SK-N-SH treated with all-trans-retinoic acid at 6 μM for 48 hours (cell line): Measurements from ENCODE around the gene MANSC4.
A peak's percentile ranks its signal among the peaks of the same experiment; 100 is the strongest.
"Not testable (repeated sequence)": the region's sequence is repeated elsewhere in the genome, so short reads cannot be mapped to it uniquely, and the experiment has no call there.

Experiments used
- ATAC-seq: fragments of 200-7000 bp; cut with Tn5 transposase; 3 replicates; pipeline ENCODE4 v1.9.1; 2020; ENCODE audit warnings: mild to moderate bottlenecking, moderate library complexity
- ARNTL ChIP-seq: fragments of 450-650 bp; formaldehyde crosslinking; IDR thresholded peaks from 2 replicates; pipeline ENCODE4 v1.5.0; 2020; ENCODE audit warnings: low read depth, mild to moderate bottlenecking, moderate library complexity, borderline replicate concordance
- BACH2 ChIP-seq: fragments of 250-450 bp; sonication (Bioruptor Pico); IDR thresholded peaks from 2 replicates; pipeline ENCODE4 v1.9.0; 2021; ENCODE audit warnings: mild to moderate bottlenecking, borderline replicate concordance
- CSDC2 ChIP-seq: fragments of 250-450 bp; sonication (Bioruptor Pico); IDR thresholded peaks from 2 replicates; pipeline ENCODE4 v1.5.0; 2020; ENCODE audit warnings: mild to moderate bottlenecking, moderate library complexity
- GLIS3 ChIP-seq: fragments of 250-450 bp; sonication (Bioruptor Pico); IDR thresholded peaks from 2 replicates; pipeline ENCODE4 v1.5.0; 2020; ENCODE audit warnings: mild to moderate bottlenecking, moderate library complexity
- ISL1 ChIP-seq: fragments of 250-450 bp; sonication (Bioruptor Pico); IDR thresholded peaks from 2 replicates; pipeline ENCODE4 v2.1.2; 2022; ENCODE audit warnings: mild to moderate bottlenecking, moderate library complexity
- OSR1 ChIP-seq: fragments of 250-450 bp; sonication (Bioruptor Pico); IDR thresholded peaks from 2 replicates; pipeline ENCODE4 v1.8.0; 2022; ENCODE audit warnings: moderate library complexity, mild to moderate bottlenecking, inconsistent platforms
- PPARA ChIP-seq: fragments of 250-450 bp; sonication (Bioruptor Pico); IDR thresholded peaks from 2 replicates; pipeline ENCODE4 v1.5.0; 2020; ENCODE audit warnings: mild to moderate bottlenecking, borderline replicate concordance
- RARB ChIP-seq: fragments of 250-450 bp; sonication (Bioruptor Pico); IDR thresholded peaks from 2 replicates; pipeline ENCODE4 v1.8.0; 2021; ENCODE audit warnings: mild to moderate bottlenecking, moderate library complexity
- SNAI2 ChIP-seq: fragments of 250-450 bp; sonication (Bioruptor Pico); IDR thresholded peaks from 2 replicates; pipeline ENCODE4 v1.5.0; 2020; ENCODE audit warnings: mild to moderate bottlenecking, moderate library complexity
- TCF4 ChIP-seq: fragments of 250-450 bp; sonication (Bioruptor Pico); IDR thresholded peaks from 2 replicates; pipeline ENCODE4 v1.8.0; 2021; ENCODE audit warnings: mild to moderate bottlenecking, moderate library complexity, borderline replicate concordance
- TOX ChIP-seq: fragments of 250-450 bp; sonication (Bioruptor Pico); IDR thresholded peaks from 2 replicates; pipeline ENCODE4 v1.8.0; 2021; ENCODE audit warnings: mild to moderate bottlenecking, moderate library complexity, borderline replicate concordance
- ZC3H10 ChIP-seq: fragments of 250-450 bp; sonication (Bioruptor Pico); IDR thresholded peaks from 2 replicates; pipeline ENCODE4 v1.5.1; 2021; ENCODE audit warnings: mild to moderate bottlenecking, moderate library complexity
- ZFP3 ChIP-seq: fragments of 250-450 bp; sonication (Bioruptor Pico); IDR thresholded peaks from 2 replicates; pipeline ENCODE4 v1.5.0; 2020; ENCODE audit warnings: mild to moderate bottlenecking, moderate library complexity
- ZFP30 ChIP-seq: fragments of 450-650 bp; formaldehyde crosslinking; IDR thresholded peaks from 2 replicates; pipeline ENCODE4 v1.5.0; 2022; ENCODE audit warnings: mild to moderate bottlenecking, moderate library complexity
- ZNF565 ChIP-seq: fragments of 450-650 bp; formaldehyde crosslinking; conservative IDR thresholded peaks from 2 replicates; pipeline ENCODE4 v1.5.0; 2020; ENCODE audit warnings: low read depth, mild to moderate bottlenecking, moderate library complexity
- ZNF8 ChIP-seq: fragments of 450-650 bp; formaldehyde crosslinking; IDR thresholded peaks from 2 replicates; pipeline ENCODE4 v1.5.0; 2020; ENCODE audit warnings: mild to moderate bottlenecking, moderate library complexity
- TF ChIP-seq, protein P1 (sequence below): fragments of 250-450 bp; sonication (Bioruptor Pico); IDR thresholded peaks from 2 replicates; pipeline ENCODE4 v1.8.0; 2021; ENCODE audit warnings: low read depth, mild to moderate bottlenecking, moderate library complexity, borderline replicate concordance
- TF ChIP-seq, protein P2 (sequence below): fragments of 250-450 bp; sonication (Bioruptor Pico); IDR thresholded peaks from 2 replicates; pipeline ENCODE4 v1.5.1; 2021; ENCODE audit warnings: mild to moderate bottlenecking, moderate library complexity
- TF ChIP-seq, protein P3 (sequence below): fragments of 250-450 bp; sonication (Bioruptor Pico); IDR thresholded peaks from 2 replicates; pipeline ENCODE4 v1.5.0; 2020; ENCODE audit warnings: mild to moderate bottlenecking, moderate library complexity
- TF ChIP-seq, protein P4 (sequence below): fragments of 250-450 bp; sonication (Bioruptor Pico); IDR thresholded peaks from 2 replicates; pipeline ENCODE4 v1.8.0; 2020; ENCODE audit warnings: mild to moderate bottlenecking, moderate library complexity, borderline replicate concordance

The MANSC4 gene

DNA sequence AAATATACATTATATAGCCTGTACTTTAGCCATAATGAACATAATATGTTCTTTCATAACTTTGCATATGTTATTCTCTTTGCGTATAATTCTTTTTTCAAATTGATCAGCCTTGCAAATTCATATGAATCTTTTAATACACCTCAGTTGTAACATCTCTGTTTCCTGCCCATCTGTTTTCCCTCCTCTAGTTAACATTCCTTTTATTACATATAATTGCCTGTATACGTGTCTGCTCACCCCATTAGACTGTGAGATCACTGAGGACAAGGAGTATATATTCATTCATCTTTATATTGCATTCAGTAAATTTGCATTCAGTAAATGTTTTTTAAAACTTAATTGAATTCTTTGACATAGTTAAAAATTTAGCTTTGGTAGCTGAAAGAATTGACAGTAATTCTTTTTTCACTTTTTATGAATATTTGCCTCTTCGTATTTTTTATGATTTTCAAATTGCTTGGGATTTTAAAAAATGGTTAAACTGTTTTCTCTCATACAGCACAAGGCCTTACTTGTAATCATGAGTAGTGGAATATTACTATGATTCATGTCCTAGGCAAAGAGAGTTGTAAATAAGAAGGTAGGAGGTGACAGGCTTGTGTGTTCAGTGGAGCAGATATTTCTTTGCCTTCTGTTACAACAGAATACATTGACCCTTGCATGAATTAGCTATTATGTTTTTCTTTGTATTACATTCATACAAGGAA, 32.8 kb downstream of the MANSC4 start:
- TF ChIP-seq CSDC2 (CRISPR knock-in tag) (no peak), ZNF565 (CRISPR knock-in tag) (no peak), ZC3H10 (CRISPR knock-in tag) (no peak), ARNTL (CRISPR knock-in tag) (no peak)
- TF ChIP-seq, protein P1, sequence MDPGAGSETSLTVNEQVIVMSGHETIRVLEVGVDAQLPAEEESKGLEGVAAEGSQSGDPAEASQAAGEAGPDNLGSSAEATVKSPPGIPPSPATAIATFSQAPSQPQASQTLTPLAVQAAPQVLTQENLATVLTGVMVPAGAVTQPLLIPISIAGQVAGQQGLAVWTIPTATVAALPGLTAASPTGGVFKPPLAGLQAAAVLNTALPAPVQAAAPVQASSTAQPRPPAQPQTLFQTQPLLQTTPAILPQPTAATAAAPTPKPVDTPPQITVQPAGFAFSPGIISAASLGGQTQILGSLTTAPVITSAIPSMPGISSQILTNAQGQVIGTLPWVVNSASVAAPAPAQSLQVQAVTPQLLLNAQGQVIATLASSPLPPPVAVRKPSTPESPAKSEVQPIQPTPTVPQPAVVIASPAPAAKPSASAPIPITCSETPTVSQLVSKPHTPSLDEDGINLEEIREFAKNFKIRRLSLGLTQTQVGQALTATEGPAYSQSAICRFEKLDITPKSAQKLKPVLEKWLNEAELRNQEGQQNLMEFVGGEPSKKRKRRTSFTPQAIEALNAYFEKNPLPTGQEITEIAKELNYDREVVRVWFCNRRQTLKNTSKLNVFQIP (CRISPR knock-in tag) = no peak
- TF ChIP-seq, protein P2, sequence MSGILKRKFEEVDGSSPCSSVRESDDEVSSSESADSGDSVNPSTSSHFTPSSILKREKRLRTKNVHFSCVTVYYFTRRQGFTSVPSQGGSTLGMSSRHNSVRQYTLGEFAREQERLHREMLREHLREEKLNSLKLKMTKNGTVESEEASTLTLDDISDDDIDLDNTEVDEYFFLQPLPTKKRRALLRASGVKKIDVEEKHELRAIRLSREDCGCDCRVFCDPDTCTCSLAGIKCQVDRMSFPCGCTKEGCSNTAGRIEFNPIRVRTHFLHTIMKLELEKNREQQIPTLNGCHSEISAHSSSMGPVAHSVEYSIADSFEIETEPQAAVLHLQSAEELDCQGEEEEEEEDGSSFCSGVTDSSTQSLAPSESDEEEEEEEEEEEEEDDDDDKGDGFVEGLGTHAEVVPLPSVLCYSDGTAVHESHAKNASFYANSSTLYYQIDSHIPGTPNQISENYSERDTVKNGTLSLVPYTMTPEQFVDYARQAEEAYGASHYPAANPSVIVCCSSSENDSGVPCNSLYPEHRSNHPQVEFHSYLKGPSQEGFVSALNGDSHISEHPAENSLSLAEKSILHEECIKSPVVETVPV (CRISPR knock-in tag) = no peak
- TF ChIP-seq, protein P3, sequence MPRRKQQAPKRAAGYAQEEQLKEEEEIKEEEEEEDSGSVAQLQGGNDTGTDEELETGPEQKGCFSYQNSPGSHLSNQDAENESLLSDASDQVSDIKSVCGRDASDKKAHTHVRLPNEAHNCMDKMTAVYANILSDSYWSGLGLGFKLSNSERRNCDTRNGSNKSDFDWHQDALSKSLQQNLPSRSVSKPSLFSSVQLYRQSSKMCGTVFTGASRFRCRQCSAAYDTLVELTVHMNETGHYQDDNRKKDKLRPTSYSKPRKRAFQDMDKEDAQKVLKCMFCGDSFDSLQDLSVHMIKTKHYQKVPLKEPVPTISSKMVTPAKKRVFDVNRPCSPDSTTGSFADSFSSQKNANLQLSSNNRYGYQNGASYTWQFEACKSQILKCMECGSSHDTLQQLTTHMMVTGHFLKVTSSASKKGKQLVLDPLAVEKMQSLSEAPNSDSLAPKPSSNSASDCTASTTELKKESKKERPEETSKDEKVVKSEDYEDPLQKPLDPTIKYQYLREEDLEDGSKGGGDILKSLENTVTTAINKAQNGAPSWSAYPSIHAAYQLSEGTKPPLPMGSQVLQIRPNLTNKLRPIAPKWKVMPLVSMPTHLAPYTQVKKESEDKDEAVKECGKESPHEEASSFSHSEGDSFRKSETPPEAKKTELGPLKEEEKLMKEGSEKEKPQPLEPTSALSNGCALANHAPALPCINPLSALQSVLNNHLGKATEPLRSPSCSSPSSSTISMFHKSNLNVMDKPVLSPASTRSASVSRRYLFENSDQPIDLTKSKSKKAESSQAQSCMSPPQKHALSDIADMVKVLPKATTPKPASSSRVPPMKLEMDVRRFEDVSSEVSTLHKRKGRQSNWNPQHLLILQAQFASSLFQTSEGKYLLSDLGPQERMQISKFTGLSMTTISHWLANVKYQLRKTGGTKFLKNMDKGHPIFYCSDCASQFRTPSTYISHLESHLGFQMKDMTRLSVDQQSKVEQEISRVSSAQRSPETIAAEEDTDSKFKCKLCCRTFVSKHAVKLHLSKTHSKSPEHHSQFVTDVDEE (CRISPR knock-in tag) = no peak
- TF ChIP-seq, all 23 proteins: peak for 0
- no peak for ATAC-seq

DNA sequence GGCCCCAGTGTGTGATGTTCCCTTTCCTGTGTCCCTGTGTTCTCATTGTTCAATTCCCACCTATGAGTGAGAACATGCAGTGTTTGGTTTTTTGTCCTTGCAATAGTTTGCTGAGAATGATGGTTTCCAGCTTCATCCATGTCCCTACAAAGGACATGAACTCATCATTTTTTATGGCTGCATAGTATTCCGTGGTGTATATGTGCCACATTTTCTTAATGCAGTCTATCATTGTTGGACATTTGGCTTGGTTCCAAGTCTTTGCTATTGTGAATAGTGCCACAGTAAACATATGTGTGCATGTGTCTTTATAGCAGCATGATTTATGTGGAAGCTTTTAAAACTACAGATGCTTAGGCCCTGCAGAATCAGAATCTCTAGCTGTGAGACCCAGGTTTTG, 34.3 kb downstream of the MANSC4 start:
- ATAC-seq = not testable (repeated sequence)
- TF ChIP-seq ZNF8 = peak; percentile 62

DNA sequence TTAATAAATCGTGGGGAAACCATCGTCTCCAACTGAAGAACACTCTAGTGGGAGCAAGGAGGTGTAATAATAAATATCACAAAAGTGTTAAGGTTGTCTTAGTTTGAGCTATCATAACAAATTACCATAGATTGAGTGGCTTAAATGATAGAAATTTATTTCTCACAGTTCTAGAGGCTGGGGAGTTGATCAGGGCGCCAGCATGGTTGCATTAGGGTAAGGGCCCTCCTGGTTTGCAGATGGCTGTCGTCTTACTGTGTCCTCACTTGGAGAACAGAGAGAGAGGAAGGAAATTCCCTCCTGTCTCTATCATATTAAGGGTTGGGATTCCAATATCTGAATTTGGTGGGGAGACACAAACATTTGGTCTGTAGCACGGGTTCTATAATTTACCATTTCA, 36.4 kb downstream of the MANSC4 start:
- TF ChIP-seq ZC3H10 (CRISPR knock-in tag) (no peak), SNAI2 (CRISPR knock-in tag) (no peak), GLIS3 (CRISPR knock-in tag) (no peak), RARB (CRISPR knock-in tag) (no peak), ZNF565 (CRISPR knock-in tag) (no peak), ZFP3 (CRISPR knock-in tag) (no peak), TCF4 (CRISPR knock-in tag) (no peak), ISL1 (CRISPR knock-in tag) (no peak), ZFP30 (CRISPR knock-in tag) (no peak), BACH2 (CRISPR knock-in tag) (no peak), TOX (CRISPR knock-in tag) (no peak), OSR1 (CRISPR knock-in tag) (no peak), PPARA (CRISPR knock-in tag) (no peak), CSDC2 (CRISPR knock-in tag) (no peak)
- TF ChIP-seq, protein P2 (CRISPR knock-in tag) = no peak
- TF ChIP-seq, protein P4, sequence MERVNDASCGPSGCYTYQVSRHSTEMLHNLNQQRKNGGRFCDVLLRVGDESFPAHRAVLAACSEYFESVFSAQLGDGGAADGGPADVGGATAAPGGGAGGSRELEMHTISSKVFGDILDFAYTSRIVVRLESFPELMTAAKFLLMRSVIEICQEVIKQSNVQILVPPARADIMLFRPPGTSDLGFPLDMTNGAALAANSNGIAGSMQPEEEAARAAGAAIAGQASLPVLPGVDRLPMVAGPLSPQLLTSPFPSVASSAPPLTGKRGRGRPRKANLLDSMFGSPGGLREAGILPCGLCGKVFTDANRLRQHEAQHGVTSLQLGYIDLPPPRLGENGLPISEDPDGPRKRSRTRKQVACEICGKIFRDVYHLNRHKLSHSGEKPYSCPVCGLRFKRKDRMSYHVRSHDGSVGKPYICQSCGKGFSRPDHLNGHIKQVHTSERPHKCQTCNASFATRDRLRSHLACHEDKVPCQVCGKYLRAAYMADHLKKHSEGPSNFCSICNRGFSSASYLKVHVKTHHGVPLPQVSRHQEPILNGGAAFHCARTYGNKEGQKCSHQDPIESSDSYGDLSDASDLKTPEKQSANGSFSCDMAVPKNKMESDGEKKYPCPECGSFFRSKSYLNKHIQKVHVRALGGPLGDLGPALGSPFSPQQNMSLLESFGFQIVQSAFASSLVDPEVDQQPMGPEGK = no peak
- TF ChIP-seq, protein P3 (CRISPR knock-in tag) = no peak
- TF ChIP-seq, protein P1 (CRISPR knock-in tag) = no peak
- ATAC-seq = no peak

DNA sequence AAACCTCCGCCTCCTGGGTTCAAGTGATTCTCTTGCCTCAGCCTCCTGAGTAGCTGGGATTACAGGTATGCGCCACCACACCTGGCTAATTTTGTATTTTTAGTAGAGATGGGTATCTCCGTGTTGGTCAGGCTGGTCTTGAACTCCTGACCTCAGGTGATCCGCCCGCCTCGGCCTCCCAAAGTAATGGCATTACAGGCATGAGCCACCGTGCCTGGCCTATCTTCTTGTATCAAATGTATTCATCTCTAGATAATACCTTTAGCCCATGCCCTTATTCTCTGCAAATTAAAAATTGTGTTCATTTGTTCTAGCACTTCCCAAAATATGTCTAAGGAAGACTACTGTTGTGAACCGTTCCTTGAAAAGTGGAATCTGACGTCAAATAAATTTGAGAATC, 45.7 kb downstream of the MANSC4 start:
- ATAC-seq = not testable (repeated sequence)
